Peyer's patch (tissue), 4 donors: Measurements from ENCODE around the gene CEND1. TPM values are rescaled to one million over a fixed set of nuclear protein-coding genes. Genes with fewer than 3 reads are reported as not detected.
A peak's percentile ranks its signal among the peaks of the same experiment; 100 is the strongest.

Experiments
- DNase-seq, 3 donors: peaks; one replicate each; pipeline ENCODE4 v3.0.0-alpha.2; 2017 to 2019
- H3K27ac ChIP-seq, 4 donors: fragments of 200-600 bp; sonication (generic); one replicate each; pipeline ENCODE4 v1.5.1; 2016 to 2019
- H3K27me3 ChIP-seq, 2 donors: fragments of 200-600 bp; sonication (generic); one replicate each; pipeline ENCODE4 v1.5.1; 2019
- H3K36me3 ChIP-seq, 3 donors: fragments of 200-600 bp; sonication (generic); one replicate each; pipeline ENCODE4 v1.5.1; 2016 to 2019
- H3K4me1 ChIP-seq, 4 donors: fragments of 200-600 bp; sonication (generic); one replicate each; pipeline ENCODE4 v1.5.1; 2016 to 2019
- H3K4me3 ChIP-seq, 4 donors: fragments of 200-600 bp; sonication (generic); 1 replicate in 3 of 4; 2 replicates in 1 of 4; pipeline ENCODE4 v1.5.1; 2016 to 2019; ENCODE audit warnings: mild to moderate bottlenecking in 1 of 4
- H3K9me3 ChIP-seq, 4 donors: fragments of 200-600 bp; sonication (generic); one replicate each; pipeline ENCODE4 v1.5.1; 2016 to 2019; ENCODE audit warnings: mild to moderate bottlenecking in 1 of 4
- CTCF ChIP-seq, 6 experiments: fragments of 450-650 bp in 4 of 6; fragments of 200-600 bp in 2 of 6; sonication (generic) in 1 of 6; IDR thresholded peaks; one replicate each; pipeline ENCODE4 v1.5.1; 2017 to 2019; ENCODE audit warnings: antibody characterized with exemption in 6 of 6, mild to moderate bottlenecking in 3 of 6, moderate library complexity in 1 of 6
- POLR2A ChIP-seq, 2 donors: fragments of 450-650 bp; IDR thresholded peaks; one replicate each; pipeline ENCODE4 v1.5.1; 2017; ENCODE audit warnings: antibody characterized with exemption in 2 of 2, mild to moderate bottlenecking in 2 of 2, moderate library complexity in 2 of 2
- total RNA-seq, 4 donors: library from RNA; depleted of rRNA; stranded (reverse); fragments of >200 nt; gene quantifications; one replicate each; pipeline ENCODE4 v1.1.0, GENCODE V29; 2016

CEND1 gene
- total RNA-seq, 4 donors from 2014 or later = not detected

- Histone ChIP-seq H3K36me3 (peaks cover 0 to 43% (median 0%) of the 10 kb centered on the region in 3 donors), H3K27ac (no peak overlapping the region), H3K4me1 (peaks cover 8 to 34% (median 15%) of the 10 kb centered on the region in 4 donors), H3K27me3 (no peaks in the 10 kb centered on the region), H3K4me3 (no peak overlapping the region), H3K9me3 (no peaks in the 10 kb centered on the region)
- no peak for TF ChIP-seq CTCF (IDR thresholded peaks at IDR 0.05)
- TF ChIP-seq POLR2A (IDR thresholded peaks at IDR 0.05) = no peak
- no peak for DNase-seq
These were observed 12.2 kb upstream of the CEND1 start for GRCh38 chr11:802018-802617.

GRCh38 chr11:801097-801780 lies 11.3 kb upstream of the CEND1 start:
- no peak for TF ChIP-seq POLR2A (IDR thresholded peaks at IDR 0.05)
- Histone ChIP-seq H3K36me3 (peaks cover 0 to 43% (median 0%) of the 10 kb centered on the region in 3 donors), H3K4me3 (no peak overlapping the region), H3K27ac (no peak overlapping the region), H3K9me3 (no peaks in the 10 kb centered on the region), H3K4me1 (peaks cover 13 to 43% (median 24%) of the 10 kb centered on the region in 4 donors), H3K27me3 (no peaks in the 10 kb centered on the region)
- no peak for DNase-seq

GRCh38 chr11:800473-800872 lies 10.6 kb upstream of the CEND1 start:
- H3K4me3 ChIP-seq = no peak overlapping the region
- no peak for DNase-seq
- H3K4me1 ChIP-seq = peaks cover 13 to 43% (median 29%) of the 10 kb centered on the region in 4 donors
- H3K27me3 ChIP-seq = no peaks in the 10 kb centered on the region
- no peaks in the 10 kb centered on the region for H3K9me3 ChIP-seq
- no peak overlapping the region for H3K27ac ChIP-seq
- H3K36me3 ChIP-seq = peaks cover 0 to 43% (median 0%) of the 10 kb centered on the region in 3 donors
- TF ChIP-seq CTCF (IDR thresholded peaks at IDR 0.05) = no peak
- no peak for TF ChIP-seq POLR2A (IDR thresholded peaks at IDR 0.05)

GRCh38 chr11:799641-800316 lies 9.9 kb upstream of the CEND1 start:
- peaks cover 13 to 47% (median 35%) of the 10 kb centered on the region in 4 donors for H3K4me1 ChIP-seq
- no peak overlapping the region for H3K4me3 ChIP-seq
- H3K27me3 ChIP-seq = no peaks in the 10 kb centered on the region
- H3K9me3 ChIP-seq = no peaks in the 10 kb centered on the region
- no peak for DNase-seq
- H3K27ac ChIP-seq = no peak overlapping the region
- H3K36me3 ChIP-seq = peaks cover 0 to 43% (median 0%) of the 10 kb centered on the region in 3 donors
- TF ChIP-seq POLR2A (IDR thresholded peaks at IDR 0.05) = no peak
- no peak for TF ChIP-seq CTCF (IDR thresholded peaks at IDR 0.05)

GRCh38 chr11:798093-798713 lies 8.3 kb upstream of the CEND1 start, which contains the start of gene SLC25A22:
Gene SLC25A22, minus strand, starts transcription at chr11:798281. Its CDS starts 3,275 bp downstream, at chr11:795006.
- H3K27me3 ChIP-seq = no peaks in the 10 kb centered on the region
- DNase-seq = peak; percentile 79 to 91 (median 91)
- H3K36me3 ChIP-seq = peaks cover 0 to 45% (median 0%) of the 10 kb centered on the region in 3 donors
- H3K27ac ChIP-seq = peak within 1 kb of the TSS; percentile 87 to 98 (median 92)
- H3K9me3 ChIP-seq = no peaks in the 10 kb centered on the region
- peak within 1 kb of the TSS; percentile 71 to 88 (median 78) for H3K4me3 ChIP-seq
- TF ChIP-seq POLR2A (IDR thresholded peaks at IDR 0.05) (peak in 1 of 2 donors; percentile 9), CTCF (IDR thresholded peaks at IDR 0.05) (peak; percentile 83 to 98 (median 94))
- peaks cover 5 to 38% (median 27%) of the 10 kb centered on the region in 4 donors for H3K4me1 ChIP-seq
